ENCODE results near the gene SLC6A2.

SLC6A2 gene

DNA sequence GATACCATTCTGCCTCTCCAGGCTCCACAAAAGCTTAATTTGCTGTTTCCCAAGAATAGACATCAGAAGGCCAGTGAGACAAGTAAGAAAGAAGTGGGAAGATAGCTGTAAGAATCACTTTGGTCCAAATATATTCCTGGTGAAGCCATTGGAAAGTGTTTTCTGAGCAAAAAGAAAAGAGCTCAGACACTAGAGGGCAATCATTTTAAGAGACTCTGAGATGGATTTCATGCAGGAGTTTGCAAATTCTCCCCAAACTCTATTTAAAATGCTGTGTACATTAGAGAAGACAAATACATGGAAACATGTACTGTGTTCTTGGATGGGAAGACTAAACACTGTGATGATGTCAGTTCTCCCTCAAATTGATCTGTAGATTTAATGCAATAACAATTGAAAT is 8.0 kb upstream of the SLC6A2 start:
- no peak for DNase-seq (ENCODE audit: low read depth)

DNA sequence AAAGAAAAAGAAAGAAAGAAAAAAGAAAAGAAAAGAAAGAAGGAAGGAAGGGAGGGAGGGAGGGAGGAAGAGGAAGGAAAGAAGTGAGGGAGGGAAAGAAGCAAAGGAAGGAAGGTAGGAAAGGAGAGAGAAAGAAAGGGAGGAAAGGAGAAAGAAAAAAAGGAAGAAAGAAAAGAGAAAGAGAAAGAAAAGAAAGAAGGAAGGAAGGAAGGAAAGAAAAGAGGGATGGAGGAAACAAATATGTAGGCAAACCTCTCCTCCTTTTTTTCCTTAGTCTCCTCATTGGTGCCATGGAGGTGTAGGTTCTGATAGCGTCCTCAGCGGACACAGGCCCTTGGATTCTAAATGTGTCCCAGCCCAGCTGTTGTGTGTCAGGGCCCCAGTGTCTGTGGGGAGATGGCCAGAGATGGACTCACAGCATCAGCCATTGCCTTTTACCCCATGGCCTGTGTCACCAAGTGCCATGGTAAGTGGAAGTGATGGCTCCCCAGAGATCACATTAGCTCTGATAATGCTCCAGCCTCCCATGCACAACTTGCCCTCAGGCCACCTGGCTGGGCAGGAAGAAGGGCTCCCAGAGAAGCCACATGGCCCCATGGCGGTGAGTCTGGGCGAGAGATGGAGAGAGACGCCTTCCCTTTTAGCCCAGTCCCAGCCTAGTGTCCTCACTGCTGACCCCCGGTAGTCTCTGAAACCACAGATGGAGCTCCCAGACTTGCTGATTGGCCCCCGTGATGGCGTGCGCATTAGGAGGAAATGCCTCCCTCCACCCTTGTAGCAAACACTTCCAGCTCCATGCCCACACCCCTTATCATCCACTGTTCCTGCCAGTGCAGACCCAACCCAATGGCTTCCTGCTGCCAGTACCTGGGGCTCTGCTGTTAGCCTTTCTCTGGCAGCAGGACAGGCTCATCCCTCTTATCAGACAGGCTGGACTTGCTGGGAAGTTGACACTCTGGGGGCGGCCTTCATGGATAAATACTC is 3.7 kb upstream of the SLC6A2 start:
- no peak for DNase-seq (ENCODE audit: low read depth)

DNA sequence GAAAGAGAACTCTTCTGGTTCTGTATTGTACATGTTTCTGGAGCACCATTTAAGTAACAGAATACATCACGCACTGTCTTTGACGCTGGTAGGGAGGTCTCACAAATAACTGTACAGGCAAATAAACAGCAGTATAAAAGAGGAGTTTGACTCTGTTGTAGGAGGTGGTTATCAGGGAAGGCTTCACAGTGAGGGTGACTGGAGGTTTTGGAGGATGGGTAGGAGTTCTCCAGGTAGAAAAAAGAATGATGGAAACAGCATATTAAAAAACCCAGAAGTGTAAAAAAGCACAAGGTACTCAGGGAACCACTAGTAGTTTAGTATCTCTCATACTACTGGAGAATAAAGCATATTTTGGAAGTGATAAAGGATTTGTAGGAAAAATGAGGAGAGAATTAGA is 2.7 kb upstream of the SLC6A2 start:
- DNase-seq (ENCODE audit: low read depth) = no peak

- no peak for DNase-seq (ENCODE audit: low read depth)
Observed at GRCh38 chr16:55655381-55655896, 349 bp upstream of the SLC6A2 start.

DNA sequence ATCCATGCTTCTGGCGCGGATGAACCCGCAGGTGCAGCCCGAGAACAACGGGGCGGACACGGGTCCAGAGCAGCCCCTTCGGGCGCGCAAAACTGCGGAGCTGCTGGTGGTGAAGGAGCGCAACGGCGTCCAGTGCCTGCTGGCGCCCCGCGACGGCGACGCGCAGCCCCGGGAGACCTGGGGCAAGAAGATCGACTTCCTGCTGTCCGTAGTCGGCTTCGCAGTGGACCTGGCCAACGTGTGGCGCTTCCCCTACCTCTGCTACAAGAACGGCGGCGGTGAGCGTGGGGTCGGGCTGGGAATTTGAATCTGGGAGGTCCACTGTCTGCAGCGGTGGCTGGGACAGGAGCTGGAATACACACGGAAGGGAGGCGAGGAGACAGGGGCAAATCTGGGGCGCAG is 904 bp downstream of the SLC6A2 start:
- DNase-seq (ENCODE audit: low read depth) = no peak

DNA sequence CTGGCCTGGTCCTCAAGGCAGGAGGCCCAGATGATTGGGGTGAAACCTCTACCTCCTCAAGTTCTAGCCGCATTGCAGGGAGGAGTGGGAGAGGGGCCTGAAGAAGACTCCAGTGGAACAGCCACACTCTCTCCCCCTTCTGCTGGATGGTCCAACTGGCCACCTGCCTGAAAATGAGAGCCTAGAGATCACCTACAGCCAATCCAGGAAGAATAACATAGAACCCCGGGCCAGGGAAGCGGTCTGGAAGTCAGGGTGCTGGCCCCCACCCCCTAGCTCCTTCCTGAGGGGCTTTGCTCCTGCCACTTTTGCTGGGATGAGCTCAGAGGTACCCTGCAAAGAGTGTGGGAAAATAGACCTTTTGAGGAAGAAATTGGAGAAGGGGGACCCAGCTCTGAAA is 1.8 kb downstream of the SLC6A2 start:
- DNase-seq (ENCODE audit: low read depth) = no peak

DNA sequence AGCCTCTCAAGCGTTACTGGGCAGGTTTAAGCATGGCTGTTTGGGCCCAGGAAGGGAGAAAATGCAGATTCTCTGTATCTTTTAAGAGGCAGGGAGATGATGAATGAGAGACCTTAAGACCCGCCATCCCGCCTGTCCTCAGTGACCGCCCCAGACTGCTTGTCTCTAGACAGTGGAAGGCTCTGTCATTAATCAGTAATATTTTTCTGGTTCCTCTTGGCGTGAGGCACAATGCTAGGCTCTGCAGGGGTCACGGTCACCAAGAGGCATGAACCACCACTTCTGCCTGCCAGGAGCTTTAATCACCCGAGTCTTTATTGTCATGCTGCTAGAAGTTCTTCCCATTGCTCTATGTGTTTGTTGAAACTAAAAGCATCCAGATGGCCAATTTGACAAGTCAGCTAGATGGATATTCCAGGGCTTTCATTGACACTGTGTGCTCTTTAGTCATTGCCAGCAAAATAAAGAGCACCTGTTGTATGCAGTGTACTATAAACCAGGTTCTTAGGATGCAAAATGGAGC is 3.2 kb downstream of the SLC6A2 start:
- no peak for DNase-seq (ENCODE audit: low read depth)

DNA sequence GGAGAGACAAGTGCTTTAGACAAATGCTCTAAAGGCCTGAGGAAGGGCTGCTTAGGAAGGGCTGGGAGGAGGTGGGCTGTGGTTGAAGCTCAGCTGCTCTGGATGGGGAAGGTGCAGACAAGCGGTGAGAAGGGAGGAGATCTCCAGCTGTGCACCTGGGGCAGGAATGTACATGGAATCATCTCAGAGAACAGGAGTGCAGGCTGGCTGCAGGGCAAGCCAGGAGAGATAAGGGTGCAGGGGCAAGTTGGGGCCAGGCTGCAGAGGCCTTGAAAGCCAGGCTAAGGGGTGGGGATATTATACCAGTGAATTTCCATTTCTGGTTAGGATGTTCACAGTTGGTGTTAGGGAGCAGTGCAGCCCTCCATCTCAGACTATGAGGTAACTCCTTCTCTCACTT is 4.2 kb downstream of the SLC6A2 start:
- no peak for DNase-seq (ENCODE audit: low read depth)

DNA sequence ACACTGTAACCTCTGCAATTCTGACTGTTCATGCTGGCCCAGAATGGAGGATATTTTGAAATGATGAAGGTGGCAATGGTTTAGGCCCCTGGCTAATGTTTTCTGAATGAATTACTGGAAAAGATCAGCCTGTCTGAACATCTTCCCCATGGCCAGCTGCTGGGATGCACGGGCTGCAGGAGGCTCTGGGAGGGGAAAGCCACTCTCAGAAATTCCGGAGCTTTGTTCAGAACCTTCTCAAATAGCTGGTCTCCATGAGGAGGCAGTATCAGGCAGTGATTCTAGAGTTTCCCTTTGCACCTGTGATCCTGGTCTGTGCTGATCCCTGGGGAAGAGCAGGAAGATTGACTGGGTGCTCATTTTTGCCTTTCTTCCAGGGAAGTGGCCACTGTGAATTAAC is 5.0 kb downstream of the SLC6A2 start:
- DNase-seq (ENCODE audit: low read depth) = no peak

- DNase-seq (ENCODE audit: low read depth) = no peak
Observed at GRCh38 chr16:55661941-55662643, 6.3 kb downstream of the SLC6A2 start.

GRCh38 chr16:55662644-55663031 is 6.8 kb downstream of the SLC6A2 start:
- no peak for DNase-seq (ENCODE audit: low read depth)

DNA sequence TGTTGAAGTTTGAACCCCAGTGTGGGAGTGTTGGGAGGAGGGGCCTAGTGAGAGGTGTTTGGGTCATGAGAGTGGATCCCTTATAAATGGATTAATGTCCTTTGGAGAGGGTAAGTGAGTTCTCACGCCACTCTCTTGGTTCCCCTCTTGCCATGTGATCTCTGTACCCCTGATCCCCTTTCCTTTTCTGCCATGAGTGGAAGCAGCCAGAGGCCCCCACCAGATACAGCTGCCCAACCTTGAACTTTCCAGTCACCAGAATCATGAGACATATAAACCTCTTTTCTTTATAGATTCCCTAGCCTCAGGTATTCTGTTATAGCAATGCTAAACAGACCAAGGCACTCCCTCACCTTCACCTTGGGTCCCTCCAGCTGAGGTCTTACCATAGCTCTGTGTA is 7.4 kb downstream of the SLC6A2 start:
- DNase-seq (ENCODE audit: low read depth) = no peak

DNA sequence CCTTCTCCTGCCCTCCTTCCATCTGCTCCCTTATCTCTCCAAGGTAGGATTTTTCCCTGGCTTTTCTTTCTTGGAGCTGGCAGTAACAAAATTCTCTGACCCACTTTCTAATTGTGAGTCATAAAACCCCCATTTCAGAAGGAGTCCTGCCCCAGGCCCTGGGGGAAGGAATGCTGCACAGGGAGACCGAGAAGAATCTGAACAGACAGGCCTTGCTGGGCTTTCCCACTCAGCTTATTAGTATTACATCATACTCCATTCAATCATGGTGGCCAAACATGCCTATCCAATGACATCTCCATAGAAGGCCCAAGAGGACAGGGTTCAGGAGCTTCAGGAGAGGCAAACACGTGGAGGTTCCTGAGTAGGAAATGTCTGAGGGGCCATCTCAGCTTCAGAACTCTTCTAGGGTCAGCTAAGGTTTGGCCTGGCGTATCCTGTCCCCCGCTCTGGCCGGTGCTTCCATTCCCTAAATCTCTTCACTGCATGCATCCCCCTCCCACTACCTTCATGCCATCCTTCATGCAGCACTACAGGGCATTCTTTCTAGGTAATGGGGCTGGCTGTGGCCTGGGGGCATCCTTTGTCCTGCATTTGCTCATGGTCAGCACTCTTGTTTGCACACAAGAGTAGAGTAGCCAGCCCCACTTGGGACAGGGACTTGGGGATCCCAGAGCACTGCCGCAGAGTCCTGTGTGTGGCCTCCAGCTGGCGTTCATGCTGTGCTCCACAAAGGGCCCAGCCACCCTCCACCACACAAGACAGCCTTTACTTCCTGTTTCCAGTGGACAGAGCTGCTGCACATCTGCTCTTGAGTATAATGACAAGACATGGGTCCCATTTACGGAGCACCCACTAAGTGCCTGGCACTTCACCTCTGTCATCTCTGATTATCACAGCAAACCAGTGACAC is 8.2 kb downstream of the SLC6A2 start:
- DNase-seq (ENCODE audit: low read depth) = no peak

GRCh38 chr16:55664786-55665407 is 9.1 kb downstream of the SLC6A2 start:
- no peak for DNase-seq (ENCODE audit: low read depth)

DNA sequence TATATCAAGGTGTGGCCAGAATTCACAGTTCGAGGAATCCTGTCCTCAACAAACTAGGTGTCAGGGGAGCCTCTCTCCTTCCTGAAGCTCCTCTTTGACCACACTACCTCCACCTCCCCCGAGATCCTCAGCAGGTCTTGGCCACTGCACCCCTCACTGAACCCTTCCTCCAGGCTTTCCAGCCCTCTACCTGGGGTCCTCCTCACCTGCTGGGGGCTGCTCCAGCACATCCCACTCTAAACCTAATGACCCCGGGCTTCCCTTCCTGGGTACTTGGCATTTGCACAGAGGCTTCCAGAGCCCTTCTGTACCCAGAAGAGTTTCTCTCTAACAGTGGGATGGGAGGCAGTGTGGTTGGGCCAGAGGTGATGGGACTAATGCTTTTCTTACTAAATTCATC is 9.7 kb downstream of the SLC6A2 start:
- no peak for DNase-seq (ENCODE audit: low read depth)

DNA sequence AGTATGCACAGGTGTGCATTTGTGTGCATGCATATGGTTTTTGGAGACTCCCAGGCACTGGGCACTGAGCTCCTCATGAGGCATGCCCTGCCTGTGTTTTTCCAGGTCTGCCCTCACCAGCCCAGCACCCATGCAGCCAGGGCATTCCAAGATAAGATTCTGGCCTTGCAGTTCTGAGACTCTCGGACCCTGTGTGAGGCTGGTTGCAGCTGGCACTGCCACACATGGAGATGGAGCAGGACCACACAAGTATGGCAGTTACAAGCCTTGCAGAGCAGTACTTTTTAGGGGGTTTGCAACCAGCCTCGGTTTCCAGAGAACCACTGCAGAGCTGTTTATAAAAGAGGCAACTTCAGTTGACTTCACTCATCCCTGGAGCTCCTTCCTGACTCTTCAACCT is 10.2 kb downstream of the SLC6A2 start:
- no peak for DNase-seq (ENCODE audit: low read depth)

DNA sequence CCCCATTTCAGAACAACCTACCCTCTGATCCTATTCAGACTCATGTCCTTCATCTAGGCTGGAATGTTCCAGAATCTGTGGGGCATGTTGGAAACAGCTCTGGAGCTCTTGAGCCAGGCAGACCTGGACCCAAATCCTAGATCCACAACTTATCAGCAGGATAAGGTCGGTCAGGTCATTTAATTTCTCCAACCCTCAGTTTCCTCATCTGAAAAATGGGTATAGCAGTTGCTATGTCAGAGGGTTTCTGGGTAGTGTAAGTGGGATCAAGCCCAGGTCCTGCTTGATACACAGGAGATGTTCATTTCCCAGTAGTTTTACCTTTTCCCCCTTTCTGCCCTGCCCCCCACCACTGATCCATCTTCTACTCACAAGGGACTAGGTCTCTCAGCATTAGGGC is 12.0 kb downstream of the SLC6A2 start:
- DNase-seq (ENCODE audit: low read depth) = no peak

GRCh38 chr16:55668340-55669281 is 12.8 kb downstream of the SLC6A2 start:
- DNase-seq (ENCODE audit: low read depth) = no peak

- no peak for DNase-seq (ENCODE audit: low read depth)
Observed at GRCh38 chr16:55671206-55671973, 15.6 kb downstream of the SLC6A2 start.

DNA sequence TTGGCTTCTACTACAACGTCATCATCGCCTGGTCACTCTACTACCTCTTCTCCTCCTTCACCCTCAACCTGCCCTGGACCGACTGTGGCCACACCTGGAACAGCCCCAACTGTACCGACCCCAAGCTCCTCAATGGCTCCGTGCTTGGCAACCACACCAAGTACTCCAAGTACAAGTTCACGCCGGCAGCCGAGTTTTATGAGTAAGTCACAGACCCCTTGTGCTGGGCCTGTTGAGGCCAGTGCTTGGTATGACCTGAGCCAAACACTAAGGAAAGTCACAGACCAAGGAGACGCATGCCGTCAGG is 16.1 kb downstream of the SLC6A2 start:
- DNase-seq (ENCODE audit: low read depth) = no peak
